Measurements from ENCODE around the gene DSCAML1.

- TF ChIP-seq POLR2A (IDR thresholded peaks at IDR 0.05): no peak
- TF ChIP-seq, protein P1, sequence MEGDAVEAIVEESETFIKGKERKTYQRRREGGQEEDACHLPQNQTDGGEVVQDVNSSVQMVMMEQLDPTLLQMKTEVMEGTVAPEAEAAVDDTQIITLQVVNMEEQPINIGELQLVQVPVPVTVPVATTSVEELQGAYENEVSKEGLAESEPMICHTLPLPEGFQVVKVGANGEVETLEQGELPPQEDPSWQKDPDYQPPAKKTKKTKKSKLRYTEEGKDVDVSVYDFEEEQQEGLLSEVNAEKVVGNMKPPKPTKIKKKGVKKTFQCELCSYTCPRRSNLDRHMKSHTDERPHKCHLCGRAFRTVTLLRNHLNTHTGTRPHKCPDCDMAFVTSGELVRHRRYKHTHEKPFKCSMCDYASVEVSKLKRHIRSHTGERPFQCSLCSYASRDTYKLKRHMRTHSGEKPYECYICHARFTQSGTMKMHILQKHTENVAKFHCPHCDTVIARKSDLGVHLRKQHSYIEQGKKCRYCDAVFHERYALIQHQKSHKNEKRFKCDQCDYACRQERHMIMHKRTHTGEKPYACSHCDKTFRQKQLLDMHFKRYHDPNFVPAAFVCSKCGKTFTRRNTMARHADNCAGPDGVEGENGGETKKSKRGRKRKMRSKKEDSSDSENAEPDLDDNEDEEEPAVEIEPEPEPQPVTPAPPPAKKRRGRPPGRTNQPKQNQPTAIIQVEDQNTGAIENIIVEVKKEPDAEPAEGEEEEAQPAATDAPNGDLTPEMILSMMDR (IDR thresholded peaks at IDR 0.05): no peak
These were observed 44.0 kb upstream of the DSCAML1 start for GRCh38 chr11:117840881-117841550.
